Lung microvascular endothelial cell (primary cell): ENCODE data around the gene RCN2. TPM values are rescaled to one million over a fixed set of nuclear protein-coding genes. Genes with fewer than 3 reads are reported as not detected.
"Not testable (repeated sequence)": the region's sequence is repeated elsewhere in the genome, so short reads cannot be mapped to it uniquely, and the experiment has no call there.

Experiments
- DNase-seq, 2 donors: peaks; one replicate each; pipeline versions ENCODE4 v3.0.0 to v3.0.0-alpha.2; 2010; ENCODE audit warnings: low read depth in 2 of 2
- total RNA-seq: library from RNA; depleted of rRNA; stranded (reverse); fragments of >200 nt; gene quantifications from 2 replicates; pipeline ENCODE4 v1.2.1, GENCODE V29; 2014

RCN2 gene, protein sequence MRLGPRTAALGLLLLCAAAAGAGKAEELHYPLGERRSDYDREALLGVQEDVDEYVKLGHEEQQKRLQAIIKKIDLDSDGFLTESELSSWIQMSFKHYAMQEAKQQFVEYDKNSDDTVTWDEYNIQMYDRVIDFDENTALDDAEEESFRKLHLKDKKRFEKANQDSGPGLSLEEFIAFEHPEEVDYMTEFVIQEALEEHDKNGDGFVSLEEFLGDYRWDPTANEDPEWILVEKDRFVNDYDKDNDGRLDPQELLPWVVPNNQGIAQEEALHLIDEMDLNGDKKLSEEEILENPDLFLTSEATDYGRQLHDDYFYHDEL
- total RNA-seq = 28.1 and 42.3 TPM in 2 replicates

DNA sequence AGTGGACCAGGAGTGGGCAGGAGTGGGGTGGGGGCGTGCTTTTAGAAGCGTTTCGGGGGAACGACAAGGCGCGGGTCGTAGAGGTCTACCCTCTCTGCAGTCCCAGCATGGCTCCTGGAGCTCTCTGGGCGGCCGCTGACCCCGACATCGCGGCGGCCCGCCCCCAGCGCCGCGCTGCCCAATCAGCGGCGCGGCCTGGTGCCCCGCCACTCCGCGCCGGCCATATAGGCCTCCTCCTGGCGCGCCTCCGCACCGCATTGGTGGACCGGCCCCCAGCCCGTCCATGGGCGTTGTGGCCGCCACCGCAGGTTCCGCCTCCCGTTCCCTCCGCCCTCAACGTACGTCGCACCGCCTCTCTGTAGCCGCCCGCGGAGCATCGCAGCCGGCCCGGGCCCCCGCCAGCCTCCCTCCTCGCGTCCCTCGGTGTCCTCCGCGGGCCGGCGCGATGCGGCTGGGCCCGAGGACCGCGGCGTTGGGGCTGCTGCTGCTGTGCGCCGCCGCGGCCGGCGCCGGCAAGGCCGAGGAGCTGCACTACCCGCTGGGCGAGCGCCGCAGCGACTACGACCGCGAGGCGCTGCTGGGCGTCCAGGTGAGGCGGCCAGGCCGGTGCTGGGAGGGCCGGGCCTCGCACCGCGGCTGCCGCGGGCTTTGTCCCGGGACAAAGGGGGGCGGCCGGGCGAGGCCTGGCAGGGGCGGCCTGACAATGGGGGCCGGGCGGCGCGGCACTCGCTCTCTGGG, at the start of gene RCN2:
Gene RCN2 (plus strand): TSS at position 353 of the 738 bp plus-strand sequence. CDS start 93 bp downstream, at position 446.
- DNase-seq = peak; percentile 95 to 97

DNA sequence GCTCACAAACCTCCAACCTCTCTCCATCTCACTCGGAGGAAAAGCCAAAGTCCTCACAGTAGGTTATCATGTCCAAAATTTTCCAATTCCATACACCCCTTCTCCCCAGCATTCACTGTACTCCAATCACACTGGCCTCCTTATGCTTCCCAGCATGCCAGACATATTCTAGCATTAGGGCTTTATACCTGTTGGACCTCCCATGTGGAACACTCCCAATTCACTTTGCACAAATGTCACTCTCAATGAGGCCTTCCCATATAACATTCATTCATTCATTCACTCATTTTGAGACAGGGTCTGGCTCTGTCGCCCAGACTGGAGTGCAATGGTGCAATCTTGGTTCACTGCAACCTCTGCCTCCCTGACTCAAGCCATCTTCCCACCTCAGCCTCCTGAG, 46.3 kb upstream of the RCN2 start:
- DNase-seq = no peak

DNA sequence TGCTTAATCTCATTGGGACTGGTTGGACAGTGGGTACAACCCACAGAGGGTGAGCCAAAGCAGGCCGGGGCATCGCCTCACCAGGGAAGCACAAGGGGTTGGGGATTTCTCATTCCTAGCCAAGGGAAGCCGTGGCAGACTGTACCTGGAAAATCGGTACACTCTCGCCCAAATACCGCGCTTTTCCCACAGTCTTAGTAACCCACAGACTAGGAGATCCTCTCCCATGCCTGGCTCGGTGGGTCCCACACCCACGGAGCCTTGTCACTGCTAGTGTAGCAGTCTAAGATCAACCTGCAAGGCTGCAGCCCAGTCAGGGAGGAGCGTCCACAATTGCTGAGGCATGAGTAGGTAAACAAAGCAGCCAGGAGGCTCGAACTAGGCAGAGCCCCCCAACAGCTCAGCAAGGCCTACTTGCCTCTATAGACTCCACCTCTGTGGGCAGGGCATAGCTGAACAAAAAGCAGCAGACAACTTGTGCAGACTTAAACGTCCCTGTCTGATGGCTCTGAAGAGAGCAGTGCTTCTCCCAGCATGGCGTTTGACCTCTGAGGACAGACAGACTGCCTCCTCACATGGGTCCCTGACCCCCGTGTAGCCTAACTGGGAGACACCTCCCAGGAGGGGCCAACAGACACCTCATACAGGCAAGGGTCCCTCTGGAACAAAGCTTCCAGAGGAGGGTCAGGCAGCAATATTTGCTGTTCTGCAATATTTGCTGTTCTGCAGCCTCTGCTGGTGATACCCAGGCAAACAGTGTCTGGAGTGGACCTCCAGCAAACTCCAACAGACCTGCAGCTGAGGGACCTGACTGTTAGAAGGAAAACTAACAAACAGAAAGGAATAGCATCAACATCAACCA, 44.0 kb upstream of the RCN2 start:
- not testable (repeated sequence) for DNase-seq

DNA sequence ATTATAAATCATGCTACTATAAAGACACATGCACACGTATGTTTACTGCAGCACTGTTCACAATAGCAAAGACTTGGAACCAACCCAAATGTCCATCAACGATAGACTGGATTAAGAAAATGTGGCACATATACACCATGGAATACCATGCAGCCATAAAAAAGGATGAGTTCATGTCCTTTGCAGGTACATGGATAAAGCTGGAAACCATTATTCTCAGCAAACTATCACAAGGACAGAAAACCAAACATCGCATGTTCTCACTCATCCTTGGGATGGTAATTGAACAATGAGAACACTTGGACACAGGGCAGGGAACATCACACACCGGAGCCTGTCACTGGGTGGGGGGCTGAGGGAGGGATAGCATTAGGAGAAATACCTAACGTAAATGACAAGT, 38.7 kb upstream of the RCN2 start:
- not testable (repeated sequence) for DNase-seq

DNA sequence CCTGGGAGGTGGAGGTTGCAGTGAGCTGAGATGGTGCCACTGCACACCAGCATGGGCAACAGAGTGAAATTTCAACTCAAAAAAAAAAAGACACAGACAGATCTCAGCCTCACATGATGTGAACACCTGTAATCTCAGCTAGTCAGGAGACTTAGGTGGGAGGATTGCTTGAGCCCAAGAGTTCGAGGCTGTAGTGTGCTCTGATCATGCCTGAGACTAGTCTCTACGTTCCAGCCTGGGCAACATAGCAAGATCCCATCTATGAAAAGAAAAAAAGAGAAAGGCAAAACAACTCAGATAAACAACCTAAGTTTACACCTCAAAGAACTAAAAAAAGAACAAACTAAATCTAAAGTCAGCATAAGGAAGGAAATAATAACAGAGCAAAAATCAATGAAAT, 37.4 kb upstream of the RCN2 start:
- no peak for DNase-seq

DNA sequence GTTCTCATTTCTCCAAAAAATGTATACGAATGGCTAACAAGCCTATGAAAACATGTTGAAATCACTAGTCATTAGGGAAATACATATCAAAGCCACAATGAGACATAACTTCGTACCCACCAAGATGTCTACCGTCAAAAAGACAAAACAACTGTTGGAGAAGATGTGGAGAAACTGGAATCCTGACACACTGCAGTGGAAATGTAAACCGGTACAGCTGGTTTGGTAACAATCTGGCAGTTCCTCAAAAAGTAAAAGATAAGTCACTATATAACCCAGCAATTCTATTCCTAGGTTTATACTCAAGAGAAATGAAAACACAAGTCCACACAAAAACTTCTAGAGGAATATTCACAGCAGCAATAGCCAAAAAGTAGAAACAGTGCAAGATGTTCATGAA, 33.4 kb upstream of the RCN2 start:
- no peak for DNase-seq

DNA sequence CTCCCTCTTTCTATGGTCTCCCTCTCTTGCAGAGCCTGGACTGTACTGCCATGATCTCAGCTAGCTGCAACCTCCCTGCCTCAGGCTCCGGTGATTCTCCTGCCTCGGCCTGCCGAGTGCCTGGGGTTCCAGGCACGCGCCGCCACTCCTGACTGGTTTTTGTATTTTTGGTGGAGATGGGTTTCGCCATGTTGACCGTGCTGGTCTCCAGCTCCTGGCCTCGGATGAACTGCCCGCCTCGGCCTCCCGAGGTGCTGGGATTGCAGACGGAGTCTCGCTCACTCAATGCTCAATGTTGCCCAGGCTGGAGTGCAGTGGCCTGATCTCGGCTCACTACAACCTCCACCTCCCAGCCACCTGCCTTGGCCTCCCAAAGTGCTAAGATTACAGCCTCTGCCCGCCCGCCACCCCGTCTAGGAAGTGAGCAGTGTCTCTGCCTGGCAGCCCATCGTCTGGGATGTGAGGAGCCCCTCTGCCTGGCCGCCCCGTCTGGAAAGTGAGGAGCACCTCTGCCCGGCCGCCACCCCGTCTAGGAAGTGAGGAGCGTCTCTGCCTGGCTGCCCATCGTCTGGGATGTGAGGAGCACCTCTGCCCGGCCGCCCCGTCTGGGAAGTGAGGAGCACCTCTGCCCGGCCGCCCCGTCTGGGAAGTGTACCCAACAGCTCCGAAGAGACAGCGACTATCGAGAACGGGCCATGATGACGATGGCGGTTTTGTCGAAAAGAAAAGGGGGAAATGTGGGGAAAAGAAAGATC, 32.2 kb upstream of the RCN2 start:
- not testable (repeated sequence) for DNase-seq

DNA sequence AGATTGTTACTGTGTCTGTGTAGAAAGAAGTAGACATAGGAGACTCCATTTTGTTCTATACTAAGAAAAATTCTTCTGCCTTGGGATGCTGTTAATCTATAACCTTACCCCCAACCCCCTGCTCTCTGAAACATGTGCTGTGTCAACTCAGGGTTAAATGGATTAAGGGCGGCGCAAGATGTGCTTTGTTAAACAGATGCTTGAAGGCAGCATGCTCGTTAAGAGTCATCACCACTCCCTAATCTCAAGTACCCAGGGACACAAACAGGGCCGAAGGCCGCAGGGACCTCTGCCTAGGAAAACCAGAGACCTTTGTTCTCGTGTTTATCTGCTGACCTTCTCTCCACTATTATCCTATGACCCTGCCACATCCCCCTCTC, 31.6 kb upstream of the RCN2 start:
- DNase-seq = not testable (repeated sequence)

DNA sequence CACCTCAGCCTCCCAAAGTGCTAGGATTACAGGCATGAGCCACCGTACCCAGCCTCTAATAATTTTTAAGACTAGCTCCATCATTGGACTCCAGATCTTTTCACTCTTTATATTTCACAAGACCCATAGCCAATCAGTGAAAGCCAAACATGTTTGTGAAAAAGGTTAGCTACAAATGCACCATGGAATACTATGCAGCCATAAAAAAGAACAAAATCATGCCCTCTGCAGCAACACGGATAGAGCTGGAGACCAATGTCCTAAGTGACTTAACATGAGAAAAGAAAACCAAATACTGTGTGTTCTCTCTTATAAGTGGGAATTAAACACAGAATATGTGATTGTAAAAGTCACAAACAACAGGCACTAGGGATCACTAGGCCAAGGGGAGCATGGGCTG, 29.6 kb upstream of the RCN2 start:
- no peak for DNase-seq

DNA sequence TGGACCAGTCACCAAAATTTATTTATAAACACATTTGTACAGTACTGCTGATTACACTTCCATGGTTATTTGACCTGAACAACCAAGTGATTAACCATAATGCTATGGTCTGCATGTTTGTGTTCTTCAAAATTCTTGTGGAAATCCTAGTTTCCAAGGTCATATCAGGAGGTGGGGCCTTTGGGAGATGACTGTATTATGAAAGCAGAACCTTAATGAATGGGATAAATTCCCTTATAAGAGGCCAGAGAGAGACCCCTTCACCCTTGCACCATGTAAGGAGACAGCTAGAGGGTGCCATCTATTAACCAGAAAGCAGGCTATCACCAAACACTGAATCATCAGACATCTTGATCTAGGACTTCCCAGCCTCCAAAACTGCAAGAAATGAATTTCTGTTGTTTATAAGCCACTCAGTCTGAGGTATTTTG, 28.3 kb upstream of the RCN2 start:
- peak; percentile 31 to 52 for DNase-seq

DNA sequence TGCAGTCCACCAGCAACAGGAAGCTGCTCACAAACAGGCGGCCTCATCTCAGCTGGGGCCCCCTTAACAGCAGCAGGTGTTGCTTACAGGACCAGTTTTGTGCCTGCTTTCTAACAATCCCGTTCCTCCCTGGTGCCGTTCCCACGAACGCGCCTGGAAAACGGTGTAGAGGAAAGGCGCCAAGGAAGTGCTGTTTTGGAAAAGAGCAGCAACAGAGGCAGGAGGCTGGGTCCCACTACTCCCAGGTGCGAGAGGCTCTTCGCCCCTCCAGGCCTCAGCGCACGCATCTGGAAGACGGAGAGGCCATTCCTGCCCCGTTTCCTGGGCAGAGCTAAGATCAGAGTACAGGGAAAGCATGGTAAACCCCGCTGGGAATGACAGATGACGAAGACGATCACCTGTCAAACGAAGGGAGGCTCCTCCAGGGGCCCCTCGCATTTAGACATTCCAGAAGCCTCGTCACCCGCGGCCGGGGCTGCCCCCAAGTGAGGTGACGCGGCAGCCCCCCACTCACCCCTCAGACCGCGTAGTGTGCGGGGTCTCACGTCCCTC, 27.0 kb upstream of the RCN2 start:
- peak; percentile 23 to 35 for DNase-seq

DNA sequence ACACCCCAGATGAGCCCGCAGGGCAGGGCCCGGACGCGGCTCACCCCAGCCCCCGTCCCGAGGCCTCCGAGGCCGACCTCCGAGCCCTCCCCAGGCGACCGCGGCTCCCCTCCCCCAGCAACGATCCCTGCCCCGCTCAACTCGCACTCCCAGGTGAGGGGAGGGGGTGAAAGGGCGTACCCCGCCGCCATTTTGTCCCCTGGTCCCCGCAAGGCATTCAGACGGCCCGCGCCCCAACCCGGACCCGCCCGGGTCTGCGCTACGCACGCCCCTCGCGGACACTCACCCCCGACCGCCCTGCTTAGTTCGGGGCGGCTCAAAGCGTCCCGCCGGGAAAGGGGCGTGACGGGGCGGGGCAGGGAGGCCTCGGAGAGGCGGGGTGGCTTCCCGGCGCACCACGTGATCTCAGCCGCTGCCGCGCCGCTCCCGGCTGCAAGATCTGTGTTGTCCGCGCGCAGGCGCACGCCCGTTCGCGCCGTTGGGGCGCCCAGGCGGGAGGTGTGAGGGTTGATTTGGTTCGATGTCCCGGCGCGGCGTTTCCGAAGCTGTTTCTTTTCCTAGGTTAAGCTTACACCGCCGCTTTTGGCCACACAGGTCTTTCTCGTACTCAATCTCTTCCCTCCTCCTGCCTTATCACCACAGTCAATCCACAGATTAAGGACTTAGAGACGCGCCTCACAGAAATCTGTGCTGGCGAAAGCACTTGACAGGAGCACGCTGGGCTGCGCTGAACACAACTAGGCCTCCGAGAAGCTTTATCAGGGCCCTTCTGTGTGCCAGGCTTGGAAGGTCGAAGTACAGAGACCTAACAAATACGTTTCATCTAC, 26.3 kb upstream of the RCN2 start, which contains the start of gene SCAPER:
Gene SCAPER (minus strand): TSS at position 328 of the 827 bp plus-strand sequence. CDS start 21,523 bp downstream, outside the sequence.
- peak; percentile 92 for DNase-seq

DNA sequence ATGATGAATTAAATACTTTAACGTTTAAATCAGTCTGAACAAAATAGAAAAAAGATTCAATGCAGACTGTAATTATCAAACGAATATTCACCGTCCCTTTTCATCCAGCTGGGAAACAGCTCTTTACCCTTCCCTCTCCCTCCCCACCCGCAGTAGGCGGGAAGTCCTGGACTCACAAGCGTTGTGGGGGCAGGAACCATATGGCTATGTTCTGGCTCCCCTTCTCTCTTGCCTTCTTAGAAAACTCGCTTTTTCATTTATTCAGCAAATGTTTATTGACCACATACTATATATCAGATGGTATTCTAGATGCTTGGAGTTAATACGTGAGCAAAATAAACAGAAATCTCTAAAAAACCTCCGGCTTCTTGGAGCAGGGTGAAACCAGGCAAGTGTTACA, 25.7 kb upstream of the RCN2 start:
- peak; percentile 1 to 13 for DNase-seq

DNA sequence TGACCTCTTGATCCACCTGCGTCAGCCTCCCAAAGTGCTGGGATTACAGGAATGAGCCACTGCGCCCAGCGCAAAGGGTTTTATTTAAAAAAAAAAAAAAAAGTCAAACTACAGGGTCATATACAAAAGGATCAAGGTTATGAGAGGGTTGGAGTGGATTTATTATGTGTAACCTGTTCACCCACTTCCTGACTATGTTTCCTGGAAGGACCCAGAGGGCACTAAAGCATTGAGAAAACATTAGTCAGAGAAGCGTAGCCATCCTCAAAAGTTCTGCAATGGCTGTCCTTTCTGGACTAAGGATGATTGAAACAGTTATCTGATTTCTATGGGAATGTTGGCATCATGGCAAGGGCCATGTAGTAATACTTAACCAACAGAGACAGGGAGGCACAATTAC, 19.1 kb upstream of the RCN2 start:
- DNase-seq = no peak

DNA sequence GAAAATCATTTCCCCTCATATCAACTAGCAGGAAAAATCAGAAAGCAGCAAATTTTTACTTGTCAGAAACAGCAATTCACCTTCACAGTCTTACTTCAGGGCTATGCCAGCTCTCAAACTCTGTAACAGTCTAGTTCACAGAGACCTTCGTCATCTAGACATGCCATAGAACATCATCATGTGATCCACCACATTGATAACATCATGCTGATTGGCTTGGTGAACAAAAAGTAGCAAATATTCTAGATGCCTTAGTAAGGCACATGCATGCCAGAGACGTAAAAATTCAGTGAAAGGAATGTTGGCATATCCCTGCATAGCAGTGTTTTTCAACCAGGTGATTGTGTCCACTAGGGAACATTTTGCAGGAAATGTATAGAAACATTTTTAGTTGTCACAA, 17.8 kb upstream of the RCN2 start:
- no peak for DNase-seq

DNA sequence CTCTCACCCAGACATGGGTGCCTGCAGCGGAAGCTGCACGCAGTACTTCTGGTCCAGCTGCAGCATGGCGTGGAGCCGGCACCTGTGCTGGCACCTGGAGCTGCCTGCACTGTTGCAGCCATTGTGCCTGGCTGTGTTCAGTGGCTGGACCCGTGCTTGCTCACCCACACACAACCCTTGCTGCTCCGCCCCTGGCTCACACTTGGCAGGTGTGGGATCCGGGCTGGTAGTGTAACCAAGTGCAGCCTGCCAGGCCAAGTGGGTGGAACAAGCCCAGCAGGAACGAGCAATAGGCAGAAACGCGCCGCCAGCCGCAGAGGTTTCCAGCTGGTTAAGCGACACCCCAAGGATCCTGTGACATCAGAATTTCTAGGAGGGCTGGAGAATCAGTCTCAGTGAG, 15.2 kb upstream of the RCN2 start:
- no peak for DNase-seq

DNA sequence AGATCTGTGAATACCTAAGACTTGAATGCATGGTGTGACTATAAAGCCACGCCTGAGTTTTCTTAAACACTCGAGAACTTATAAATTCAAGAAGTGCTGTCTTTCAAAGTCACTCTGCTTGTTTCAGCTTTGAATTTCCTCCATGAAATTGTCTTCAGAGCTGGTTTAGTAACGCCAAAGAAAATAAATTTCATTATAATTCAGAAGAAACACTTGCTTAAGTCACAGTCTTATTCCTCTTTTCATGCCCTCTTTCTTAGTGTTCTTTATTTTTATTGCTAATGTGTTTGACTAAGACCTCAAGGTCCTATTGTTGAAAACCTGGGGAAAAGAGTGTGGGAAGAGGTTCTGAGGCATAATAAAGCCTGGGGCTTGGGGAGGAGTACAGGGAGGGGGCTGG, 3.3 kb upstream of the RCN2 start:
- no peak for DNase-seq

DNA sequence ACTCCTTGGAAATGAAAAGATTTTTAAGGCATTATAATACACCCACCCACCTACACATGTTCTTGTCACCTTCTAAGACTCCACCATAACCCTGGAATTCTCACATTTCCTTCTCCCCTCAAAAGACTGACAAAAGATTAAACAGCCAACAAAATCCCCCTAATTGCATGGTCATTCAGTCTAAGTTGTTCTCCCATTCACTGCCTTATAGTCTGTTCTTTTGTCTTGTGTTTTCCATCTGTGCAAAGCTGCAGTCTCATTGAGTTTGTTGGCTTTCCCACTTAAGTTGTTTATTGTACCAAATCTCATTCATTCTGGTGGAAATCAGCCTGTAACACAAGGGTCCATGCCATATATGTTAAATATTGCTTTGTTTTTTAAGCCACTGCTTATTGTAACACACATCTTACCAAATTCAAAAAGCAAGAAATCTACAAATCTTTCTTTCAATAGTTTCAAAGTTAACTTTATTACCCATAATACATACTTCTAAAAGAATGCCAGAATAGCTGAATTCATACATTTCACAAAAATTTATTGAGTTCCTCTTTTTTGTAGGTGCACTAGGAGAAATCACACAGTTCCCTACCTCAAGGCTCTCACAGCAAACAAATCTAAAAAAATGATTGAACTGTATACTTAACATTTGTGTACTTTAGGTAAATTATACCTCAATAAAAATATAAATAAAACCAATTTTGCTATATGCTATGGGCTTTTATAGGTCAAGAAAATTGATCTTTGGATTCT, 2.4 kb upstream of the RCN2 start:
- no peak for DNase-seq

DNA sequence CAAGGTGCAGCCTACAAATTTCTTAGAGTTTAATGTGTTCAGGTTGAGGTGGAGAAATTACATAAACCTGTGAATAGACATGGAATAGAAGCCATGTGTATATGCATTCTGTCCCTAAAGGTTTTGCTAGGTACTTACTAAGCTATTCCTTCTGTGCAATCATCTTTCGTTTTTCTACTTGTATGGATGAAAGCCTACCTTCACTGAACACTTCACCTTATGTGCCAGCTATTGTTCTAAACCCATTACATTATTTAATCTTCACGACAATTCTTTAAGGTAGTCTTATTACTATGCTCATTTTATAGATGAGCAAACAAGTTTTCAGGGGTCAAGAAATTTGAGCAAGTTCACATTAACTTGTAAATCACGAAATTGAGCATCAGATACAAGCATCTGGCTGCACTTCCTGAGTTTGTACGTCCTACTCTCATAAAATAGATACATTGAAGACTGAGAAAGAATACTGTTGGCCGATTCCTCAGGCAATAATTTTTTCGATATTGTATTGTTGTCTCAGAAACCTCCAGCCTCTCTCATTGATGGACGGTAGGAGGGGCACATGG, 635 bp upstream of the RCN2 start:
- DNase-seq = no peak
